Measurements from ENCODE around the gene TFAP2B. TPM values are rescaled to one million over a fixed set of nuclear protein-coding genes. Genes with fewer than 3 reads are reported as not detected.

The TFAP2B gene
- total RNA-seq, 1 experiment from 2014 or later, result 0.10 TPM

DNA sequence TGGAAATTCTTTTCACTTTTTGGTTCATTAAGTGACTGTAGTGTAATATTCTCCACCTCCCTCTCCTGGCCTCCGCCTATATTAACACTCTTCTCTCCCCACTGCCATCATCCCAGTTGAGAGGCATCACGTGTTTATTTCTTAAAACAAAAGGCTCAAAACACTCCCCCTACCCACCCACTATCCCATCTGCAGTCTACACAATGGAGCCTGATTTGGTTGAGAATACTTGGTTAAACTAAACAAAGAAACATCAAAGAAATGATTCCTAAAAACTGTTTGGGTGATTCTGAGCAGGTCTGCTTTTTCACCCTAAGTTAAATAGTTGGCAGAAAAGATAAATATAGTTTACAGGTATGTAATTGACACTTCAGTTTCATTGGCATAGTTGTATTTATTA lies 5.9 kb downstream of the TFAP2B start:
- no peak for DNase-seq (ENCODE audit: low read depth)

DNA sequence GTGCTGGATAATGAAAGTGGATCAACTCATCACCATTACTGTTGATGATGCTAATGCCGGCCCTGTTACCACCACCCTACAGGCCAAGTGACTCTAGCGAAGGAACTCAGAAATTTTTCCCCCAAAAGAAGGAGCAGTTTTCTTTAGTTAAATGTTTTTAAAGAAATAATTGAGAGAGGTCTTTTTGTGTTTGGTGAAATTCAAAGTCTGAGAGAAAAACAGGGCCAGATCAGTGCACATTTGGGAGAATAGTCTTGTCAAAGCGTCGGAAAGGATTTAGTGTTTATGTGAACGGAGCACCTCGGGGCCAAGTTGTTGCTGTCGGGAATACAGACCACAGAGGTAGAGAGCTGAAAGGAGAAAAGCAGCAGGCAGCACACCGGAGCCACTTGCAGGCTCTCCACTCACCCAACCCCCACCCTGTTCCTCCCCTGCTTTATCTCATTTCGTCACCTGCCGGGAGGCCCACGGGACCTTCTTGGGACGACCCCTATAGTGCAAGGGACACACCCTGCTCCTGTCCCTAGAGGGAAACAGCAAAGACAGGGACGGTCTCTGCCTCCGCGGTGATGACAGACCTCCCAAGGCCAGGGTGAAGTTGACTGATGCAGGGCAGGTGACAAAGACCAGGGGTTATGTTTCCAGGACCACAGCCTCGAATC lies 6.8 kb downstream of the TFAP2B start:
- DNase-seq (ENCODE audit: low read depth), result no peak

DNA sequence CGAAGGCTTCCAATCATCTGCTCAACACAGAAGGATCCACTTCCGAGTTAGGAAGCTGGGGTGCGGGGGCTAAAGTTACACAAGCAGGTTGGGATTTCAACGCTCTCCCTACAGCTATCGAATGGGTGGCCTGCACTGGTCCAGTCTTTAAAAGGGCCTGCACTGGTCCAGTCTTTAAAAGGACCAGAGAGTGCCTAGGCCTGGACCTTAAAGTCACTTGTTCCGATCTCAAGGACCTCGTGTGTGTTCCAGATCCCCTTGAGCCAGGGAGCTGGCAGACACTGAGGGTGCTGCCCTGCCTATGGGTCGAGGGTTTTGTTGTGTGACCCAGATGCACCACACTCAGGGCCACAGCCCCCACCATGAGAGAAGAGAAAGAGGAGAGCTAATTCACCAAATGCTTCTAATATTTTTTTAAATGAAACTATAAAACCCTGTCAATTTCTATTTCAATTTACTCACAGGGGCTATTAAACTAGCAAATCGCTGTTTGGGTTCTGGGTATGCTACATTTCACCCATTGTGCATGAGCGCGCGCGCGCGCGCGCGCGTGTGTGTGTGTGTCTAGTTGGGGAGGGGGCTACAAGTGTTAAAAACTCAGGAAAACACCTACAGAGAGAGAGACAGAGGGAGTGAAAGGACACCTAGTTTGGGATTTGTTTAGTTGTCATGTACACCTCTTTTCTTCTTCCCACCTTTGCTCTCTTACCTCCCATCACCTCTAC lies 7.5 kb downstream of the TFAP2B start:
- DNase-seq (ENCODE audit: low read depth), result no peak

DNA sequence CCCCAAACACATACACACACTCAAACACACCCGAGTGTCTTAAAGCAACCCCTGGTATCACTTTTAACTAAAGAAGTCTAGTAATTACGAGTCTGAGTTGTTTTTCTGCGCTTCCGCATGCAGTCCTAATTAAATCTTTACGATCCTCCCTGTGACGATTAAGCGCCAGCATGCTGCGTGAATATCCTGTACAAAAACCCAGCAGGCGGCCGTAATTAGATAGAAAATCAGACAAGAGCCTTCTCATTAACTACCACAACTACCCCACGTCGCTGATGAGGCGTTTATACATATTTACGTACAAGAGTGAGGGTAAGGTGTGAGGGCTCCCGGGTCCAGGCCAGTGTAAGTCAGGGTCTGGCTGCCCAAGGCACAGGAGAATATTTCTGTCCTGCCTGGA lies 8.1 kb downstream of the TFAP2B start:
- DNase-seq (ENCODE audit: low read depth), result no peak

DNA sequence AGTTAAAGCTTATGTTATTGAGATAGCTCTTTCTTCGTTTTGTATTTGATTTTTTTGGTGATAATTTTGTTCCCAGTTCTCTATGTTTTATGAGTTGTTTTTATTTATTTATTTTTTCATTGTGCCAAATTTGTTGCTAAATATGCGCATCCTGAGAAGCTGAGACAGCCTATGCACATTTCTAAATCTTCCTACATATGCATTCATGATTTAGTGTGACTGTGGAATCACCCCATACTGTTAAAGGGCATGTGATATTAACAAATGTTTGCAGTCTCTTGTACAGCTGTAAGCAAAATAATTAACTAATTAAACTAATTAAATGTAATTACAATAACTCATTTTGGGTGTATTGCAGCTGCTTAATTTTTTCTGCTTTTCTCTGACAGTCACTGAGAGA lies 10.4 kb downstream of the TFAP2B start:
- no peak for DNase-seq (ENCODE audit: low read depth)

DNA sequence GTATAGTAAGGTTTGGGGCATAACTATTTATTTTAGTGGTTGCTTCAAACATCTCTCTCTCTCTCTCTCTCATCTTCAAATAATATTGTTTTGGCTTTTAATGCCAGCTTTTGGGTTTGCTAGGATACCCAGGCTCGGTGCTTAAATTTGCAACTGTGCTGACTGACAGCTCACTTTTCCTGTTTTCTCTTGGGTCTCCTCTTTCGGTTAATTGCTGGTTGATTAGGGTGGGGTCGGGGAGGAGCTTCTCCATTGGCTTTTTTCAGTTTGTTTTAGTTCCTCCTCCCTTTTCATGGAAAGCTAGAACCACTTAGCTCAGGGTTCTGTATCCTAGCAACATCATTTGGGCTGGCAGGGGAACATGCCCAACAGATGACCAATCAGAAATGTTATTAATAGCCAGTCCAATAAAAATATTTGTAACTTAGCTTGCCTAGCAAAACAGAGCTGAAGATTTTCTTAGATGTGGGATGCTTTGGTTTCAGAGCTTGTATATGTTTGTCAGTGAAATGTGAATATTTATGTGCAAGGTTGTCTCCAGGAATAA lies 11.3 kb downstream of the TFAP2B start:
- peak; percentile 66 for DNase-seq (ENCODE audit: low read depth)

DNA sequence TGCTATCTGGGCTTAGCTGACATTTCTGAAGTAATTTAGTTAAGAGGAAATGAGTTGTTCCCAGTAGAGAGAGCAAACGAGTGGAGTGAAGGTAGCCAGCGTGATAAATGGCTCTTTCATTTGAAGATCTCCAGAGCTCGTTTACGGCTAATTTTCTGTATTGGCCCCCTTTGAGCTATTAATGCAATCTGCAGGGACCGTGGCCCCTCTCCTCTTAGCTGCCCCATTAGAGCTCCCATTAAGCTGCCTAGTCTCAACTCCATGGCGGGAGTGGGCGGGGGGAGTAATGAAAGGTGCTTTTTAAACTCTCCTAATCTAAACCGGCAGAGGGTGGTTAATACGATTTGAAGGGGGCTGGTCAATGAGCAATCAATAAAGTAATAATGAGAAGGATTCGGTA lies 12.5 kb downstream of the TFAP2B start:
- no peak for DNase-seq (ENCODE audit: low read depth)

DNA sequence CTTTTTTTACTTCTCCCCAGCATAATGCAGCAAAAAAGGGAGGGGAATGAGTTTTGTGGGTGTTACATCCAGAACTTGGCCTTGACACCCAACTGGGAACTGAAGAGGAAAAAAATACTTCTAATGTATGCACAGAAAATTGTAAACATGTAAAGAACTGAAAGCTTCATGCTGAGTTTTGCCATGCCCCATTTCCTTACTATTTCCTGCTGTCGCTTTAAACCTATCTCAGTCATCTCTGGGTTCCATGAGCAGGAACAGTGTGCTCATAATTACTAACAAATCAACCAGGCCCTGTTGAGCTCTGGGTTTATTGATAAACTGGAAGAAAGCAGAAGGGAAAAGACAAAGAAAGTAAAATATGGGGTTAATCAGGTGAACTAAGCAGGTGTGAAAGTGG lies 14.2 kb downstream of the TFAP2B start:
- no peak for DNase-seq (ENCODE audit: low read depth)

DNA sequence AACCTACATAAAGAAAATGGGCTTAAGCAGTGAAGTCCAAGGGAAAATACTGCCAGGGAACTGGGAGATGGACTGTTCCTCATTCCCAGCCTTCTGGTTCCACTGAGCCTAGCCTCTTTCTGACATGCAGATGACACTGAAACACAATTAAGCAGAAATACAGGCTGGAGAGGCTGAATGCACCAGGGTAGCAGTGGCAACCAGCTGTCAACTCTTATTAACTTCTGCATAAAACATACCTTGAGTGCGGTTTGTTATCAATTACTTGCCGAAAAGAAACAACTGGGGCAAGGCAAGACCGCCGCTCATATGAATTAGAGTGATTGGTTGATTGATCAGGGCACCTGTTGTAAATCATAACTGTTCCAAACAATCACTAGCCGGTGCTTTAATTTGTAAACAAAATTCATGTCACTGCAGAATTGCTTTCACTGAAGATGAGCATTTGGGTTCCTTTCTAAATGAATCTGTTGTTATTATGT lies 16.3 kb downstream of the TFAP2B start:
- no peak for DNase-seq (ENCODE audit: low read depth)

DNA sequence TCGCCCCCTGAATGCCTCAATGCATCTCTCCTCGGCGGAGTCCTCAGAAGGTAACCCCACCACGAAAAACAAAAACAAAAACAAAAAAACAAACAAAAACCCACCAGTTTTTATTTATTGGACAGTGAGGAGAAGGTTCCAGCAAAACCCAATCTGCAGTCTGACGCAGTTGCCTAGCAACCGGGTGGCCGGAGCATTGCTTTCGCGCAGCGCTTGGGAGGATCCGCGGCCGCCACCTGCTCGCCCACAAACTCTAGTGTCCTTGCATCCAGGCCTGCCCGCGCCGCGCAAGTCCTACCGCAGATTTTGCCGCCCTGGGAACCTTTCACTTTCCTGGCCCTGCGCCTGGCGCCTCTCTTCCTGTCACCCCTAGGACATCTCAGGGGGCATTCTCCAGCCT lies 17.6 kb downstream of the TFAP2B start:
- no peak for DNase-seq (ENCODE audit: low read depth)

DNA sequence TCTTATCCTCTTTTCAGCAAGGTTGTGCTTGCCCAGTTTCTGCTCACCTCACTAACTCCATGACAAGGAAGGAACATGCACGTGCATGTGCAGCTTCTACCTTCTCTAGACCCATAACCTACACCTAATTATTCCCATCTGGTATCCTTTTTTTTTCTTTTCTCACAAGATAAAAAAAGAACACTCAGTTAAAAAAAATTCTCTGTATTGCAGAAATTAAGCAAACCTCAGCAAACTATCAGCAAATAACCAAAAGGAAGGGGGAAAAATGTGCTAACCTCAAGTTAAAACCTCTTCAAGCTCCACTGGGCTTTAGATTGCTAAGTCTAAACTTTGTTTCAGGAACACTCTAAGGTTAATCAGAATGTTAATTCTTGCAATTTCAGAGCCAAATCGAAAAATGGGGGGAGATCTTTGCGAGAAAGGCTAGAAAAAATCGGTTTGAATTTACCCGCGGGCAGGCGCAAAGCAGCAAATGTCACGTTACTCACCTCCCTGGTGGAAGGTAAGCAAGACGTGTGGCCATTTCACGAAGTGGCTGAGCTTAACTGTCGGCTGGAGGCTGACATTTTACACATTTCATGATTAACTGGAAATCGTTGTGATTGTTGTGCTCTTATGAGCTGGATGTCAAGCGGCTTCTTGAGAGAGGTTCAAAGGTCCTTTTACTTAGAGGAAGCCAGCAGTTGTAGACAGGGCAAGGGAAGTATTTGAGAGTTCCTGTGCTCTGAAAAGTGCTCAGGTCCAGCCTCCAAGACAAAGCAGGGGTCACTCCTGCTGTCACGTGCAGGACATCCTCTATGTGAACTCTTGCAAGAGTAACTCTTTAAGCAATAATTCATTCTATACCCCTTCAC lies 19.1 kb downstream of the TFAP2B start:
- DNase-seq (ENCODE audit: low read depth), result no peak

DNA sequence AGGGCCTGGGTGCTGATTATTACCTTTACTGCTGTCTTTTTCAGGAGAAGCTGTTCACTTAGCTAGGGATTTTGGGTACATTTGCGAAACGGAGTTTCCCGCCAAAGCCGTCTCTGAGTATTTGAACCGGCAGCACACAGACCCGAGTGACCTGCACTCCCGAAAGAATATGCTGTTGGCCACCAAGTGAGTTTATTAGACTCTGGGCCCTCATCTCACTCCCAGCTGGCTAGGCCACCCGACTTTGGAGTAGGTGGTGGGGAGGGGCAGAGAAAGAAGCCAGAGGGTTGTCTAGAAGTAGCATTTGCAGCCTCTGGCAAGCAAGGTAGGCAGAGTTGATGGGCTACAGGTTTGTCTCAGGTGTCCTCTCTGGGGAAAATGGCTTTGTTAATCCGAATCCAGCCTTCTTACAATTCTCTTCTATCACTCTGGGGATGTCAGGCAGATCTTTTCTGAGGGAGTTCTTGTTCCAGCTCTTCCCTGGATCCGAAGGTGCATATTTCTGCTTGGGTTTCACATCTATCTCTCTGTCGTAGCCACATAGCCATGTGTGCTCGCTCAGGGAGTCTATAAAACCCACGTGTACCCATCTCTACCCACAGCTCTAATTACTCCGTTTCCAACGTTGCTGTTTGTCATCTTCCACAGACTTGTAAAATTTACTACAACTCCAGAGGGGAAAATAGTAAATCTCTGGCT lies 21.6 kb downstream of the TFAP2B start:
- DNase-seq (ENCODE audit: low read depth), result no peak

DNA sequence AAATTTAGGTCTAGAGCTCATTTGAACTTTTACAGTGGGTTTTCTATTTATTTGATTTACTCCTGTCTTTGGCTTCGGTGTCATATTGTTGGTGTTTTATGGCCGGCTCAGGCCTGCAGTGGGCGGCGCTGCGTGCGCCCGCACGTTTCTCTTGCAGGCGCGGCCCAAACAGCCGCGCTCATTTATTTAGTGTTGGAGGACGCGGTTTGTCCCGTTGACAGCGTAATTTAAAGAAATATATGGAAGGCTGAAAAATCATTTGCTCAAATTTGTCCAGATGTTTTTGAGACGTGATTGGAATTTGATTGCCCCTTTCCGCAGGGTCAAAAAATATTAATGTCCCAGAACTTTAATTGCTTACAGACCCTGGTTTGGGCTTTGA lies 22.1 kb downstream of the TFAP2B start:
- no peak for DNase-seq (ENCODE audit: low read depth)

DNA sequence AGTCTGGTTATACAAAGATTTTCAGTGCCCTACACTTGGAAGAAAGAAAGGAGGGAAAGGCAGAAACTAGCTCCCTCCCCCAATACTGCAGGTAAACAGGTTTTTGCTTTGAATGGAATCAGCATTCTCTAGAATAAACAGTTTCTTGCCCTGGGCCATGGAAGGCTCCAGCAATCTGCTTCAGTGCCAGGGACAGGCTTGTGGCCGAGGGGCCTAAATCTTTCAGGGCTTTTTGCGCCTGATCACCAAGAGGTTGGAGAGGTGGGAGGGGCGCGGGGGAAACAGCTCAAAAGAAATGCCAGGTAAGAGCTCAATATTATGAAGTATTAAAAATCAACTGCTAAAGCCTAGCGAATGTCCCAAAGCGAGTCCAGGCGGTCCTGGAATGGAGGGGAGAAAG lies 23.8 kb downstream of the TFAP2B start:
- DNase-seq (ENCODE audit: low read depth), result no peak

DNA sequence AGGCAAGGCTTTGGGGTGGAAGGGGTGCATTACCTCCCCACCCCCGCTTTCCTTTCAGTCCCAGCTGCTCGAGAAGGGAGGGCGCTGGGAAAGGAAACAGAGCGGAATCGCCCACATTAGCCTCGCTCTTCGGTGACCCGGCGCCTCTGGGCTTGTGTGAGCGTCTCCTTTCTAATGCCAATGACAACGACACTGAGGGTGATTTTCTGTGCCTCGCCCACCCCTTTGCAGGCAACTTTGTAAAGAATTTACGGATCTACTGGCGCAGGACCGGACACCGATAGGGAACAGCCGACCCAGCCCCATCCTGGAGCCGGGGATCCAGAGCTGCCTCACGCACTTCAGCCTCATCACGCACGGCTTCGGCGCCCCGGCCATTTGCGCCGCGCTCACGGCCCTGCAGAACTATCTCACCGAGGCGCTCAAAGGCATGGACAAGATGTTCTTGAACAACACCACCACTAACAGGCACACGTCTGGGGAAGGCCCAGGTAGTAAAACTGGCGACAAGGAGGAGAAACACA lies 24.3 kb downstream of the TFAP2B start:
- no peak for DNase-seq (ENCODE audit: low read depth)

DNA sequence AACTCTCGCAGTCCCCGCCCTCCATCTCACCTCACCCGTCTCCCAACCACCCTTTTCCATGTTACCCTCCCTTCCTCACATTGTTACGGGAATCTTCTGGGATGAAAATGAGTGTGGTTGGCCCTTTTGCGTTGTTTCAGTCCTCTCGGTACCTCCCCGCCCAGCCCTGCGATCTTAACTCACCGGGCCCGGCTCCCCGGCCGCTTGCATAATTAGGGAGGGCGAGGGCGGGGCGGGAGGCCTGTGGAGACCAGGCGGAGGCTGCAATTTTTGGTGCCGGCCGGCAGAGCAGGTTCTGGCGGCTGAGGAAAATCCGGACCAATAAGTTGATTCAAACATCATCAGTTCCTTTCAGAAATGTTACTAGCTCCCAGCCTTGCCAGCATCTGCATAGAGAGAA lies 25.2 kb downstream of the TFAP2B start:
- DNase-seq (ENCODE audit: low read depth), result no peak

DNA sequence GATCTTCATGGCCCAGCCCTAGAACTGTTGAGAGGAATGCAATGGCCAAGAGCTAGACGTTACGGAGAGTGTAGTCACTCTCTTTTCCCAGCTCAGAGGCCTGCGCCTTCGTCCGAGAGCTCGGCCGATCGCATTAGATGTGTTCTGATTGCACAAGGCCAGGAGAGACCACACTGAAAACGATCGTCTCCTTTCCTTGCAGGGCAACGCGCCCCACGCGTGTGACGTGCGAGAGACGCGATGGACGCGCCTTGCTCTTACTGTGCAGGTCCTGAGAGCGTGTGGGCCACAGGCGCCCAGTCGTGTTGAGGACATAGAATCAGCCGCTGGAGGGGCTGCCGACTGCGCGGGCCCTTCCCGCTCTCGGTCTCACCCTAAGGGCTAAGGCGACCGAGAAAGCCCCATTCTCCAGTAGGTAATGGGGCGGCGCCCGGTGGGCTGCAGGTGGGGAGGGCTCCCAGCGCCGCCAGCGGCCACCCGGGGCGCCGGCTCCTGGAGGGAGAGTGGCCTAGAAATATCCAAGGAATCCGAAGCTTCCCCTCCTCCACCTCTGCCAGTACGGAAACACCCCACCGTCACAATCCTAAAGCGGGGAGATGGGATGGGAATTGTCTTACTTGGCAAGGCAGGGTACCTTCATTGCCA lies 26.9 kb downstream of the TFAP2B start:
- no peak for DNase-seq (ENCODE audit: low read depth)

DNA sequence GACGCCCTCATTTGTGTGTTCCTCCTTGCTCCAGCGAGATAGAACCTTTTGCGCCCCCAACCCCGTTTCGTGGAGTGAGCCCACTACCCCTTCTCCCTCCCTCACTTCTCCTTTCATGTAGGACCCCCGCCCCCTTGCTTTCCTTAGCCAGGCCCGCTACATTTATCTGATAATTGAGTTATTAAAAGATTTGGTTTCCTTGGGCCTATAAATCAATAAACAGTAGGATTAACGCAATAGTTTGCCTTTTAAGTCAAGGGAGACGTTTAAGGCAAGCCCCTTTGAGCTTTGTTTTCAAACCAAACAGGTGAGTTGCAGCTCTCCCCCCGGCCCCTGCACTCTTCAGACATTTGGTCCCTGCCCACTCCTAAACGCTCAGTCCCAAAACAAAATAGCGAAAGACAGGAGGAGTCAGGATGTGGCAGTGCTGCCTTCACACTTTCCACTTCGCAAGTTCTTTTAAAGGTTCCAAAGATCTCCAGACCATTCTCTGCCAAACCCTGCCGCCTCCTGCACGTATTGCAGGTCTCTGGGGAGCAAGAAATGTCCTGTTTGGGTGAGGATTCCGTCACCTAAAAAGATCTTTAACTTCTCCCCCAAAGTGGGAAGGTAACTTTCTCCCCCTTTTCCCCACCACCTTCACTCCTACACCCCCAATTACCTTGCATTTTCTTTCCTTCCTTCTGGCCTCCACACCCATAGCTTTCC lies 27.6 kb downstream of the TFAP2B start:
- no peak for DNase-seq (ENCODE audit: low read depth)

DNA sequence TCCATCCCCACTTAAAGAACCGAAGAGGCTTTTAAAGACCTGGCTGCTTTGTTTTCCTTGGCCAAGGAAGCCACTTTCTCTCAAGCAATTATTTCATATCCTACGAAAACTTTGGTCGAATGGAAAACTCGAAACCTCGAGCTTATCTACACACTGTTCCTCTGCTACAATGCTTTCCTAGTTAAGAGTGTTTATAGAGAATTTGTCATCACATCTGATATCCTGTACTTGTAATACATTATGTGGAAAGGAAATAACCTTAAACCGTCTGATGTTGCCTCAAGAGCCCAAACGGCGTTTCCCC lies 28.1 kb downstream of the TFAP2B start:
- DNase-seq (ENCODE audit: low read depth), result peak; percentile 26

DNA sequence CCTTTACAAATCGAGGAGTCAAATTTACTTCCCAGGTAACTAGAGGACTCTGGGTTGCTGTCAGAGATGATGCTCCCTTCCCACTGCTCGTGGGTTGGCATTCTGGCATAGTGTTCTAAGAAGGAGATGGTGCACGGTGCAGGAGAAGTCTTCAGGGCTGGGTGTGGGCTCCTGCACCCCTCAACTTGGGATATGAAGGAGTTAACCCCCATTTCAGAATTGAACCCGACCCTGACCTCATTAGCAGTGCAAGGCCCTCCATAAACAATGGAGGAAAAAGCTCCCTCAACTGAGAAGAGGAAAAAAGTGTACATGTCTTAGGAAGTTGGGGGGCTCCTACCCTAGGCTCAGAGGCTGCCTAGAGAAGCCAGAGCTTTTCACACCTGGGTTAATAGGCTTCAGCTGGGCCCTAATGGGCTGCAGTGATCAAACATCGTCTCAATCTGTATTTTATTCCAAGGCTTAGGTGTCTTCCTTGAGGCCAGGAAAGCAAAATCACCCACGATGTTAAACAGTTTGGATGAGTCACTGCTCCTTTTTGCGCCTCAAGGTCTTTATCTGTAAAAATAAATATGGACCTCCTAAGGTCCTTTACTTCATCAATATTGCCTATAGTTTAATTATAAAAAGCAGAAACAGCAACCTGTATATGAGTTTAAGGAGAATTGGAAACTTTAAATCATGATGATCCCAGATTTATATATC lies 29.4 kb downstream of the TFAP2B start:
- DNase-seq (ENCODE audit: low read depth), result peak; percentile 53
